OCI-LY7 (cell line): ENCODE data around the gene ALK.

ENCODE experiments used
- CTCF ChIP-seq: fragments of 200-600 bp; sonication (generic); conservative IDR thresholded peaks from 2 replicates; pipeline ENCODE4 v1.5.1; 2014; ENCODE audit warnings: mild to moderate bottlenecking, antibody characterized with exemption, low read length, moderate library complexity, mixed read lengths
- EZH2phosphoT487 ChIP-seq: fragments of 200-600 bp; sonication (generic); IDR thresholded peaks from 2 replicates; pipeline ENCODE4 v1.6.1; 2018; ENCODE audit warnings: low read depth, borderline replicate concordance, mild to moderate bottlenecking, mixed run types, antibody characterized with exemption, low read length, moderate library complexity, mixed read lengths

- no peak for TF ChIP-seq CTCF
- no peak for TF ChIP-seq EZH2phosphoT487
Measured at GRCh38 chr2:29223257-29223656, 698.1 kb downstream of the ALK start.
